GM11168 (cell line): ENCODE results near the gene ENO4.

ENCODE experiments used
- in situ Hi-C: fragments of 300-500 bp; cut with MboI; formaldehyde crosslinking; loops from one replicate; pipeline ENCODE4 v1.12.0; 2022; ENCODE audit warnings: low sequenced_read_pairs; ENCODE audit not compliant: unreplicated experiment

Gene ENO4, protein sequence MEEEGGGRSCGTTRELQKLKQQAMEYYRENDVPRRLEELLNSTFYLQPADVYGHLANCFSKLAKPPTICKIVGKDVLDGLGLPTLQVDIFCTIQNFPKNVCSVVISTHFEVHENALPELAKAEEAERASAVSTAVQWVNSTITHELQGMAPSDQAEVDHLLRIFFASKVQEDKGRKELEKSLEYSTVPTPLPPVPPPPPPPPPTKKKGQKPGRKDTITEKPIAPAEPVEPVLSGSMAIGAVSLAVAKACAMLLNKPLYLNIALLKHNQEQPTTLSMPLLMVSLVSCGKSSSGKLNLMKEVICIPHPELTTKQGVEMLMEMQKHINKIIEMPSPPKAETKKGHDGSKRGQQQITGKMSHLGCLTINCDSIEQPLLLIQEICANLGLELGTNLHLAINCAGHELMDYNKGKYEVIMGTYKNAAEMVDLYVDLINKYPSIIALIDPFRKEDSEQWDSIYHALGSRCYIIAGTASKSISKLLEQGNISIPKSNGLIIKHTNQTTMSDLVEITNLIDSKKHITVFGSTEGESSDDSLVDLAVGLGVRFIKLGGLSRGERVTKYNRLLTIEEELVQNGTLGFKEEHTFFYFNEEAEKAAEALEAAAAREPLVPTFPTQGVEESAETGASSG

DNA sequence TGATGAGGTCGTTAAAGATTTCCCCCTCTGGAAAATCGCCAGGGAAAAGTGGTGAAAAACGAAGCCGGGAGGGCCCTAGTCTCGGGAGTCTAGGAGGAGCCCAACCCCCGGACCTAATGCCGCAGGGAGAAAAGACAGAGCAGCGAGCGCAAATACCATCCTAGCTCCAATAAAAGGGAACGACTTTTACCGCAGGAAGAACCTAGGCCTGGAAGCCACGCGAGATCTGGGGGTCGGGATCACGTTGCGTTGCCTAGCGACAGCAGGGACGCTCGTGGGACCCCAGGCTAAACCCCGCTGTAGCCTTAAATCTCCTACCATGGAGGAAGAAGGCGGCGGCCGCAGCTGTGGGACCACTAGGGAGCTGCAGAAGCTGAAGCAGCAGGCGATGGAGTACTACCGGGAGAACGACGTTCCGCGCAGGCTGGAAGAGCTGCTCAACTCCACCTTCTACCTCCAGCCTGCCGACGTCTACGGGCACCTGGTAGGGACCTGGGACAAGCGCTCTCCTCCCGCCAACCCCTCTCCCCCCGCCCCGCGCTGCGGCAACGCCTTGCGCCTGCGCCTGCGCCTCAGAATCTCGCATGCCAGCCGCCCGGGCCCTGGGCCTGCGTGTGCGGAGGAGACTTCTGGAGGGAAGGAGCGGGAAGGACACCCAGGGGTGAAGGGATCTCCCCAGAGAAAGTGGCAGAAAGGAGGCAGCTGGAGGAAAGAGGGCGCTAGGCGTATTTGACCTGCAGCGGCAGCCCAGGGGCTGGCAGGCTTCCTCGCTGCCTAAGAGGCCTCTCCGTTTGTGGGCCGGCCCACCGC is at the start of gene ENO4:
Gene ENO4, plus strand, starts transcription at position 252 of the 810 bp plus-strand sequence. Its CDS starts 68 bp downstream, at position 320.
- in situ Hi-C loops = no loop called here

DNA sequence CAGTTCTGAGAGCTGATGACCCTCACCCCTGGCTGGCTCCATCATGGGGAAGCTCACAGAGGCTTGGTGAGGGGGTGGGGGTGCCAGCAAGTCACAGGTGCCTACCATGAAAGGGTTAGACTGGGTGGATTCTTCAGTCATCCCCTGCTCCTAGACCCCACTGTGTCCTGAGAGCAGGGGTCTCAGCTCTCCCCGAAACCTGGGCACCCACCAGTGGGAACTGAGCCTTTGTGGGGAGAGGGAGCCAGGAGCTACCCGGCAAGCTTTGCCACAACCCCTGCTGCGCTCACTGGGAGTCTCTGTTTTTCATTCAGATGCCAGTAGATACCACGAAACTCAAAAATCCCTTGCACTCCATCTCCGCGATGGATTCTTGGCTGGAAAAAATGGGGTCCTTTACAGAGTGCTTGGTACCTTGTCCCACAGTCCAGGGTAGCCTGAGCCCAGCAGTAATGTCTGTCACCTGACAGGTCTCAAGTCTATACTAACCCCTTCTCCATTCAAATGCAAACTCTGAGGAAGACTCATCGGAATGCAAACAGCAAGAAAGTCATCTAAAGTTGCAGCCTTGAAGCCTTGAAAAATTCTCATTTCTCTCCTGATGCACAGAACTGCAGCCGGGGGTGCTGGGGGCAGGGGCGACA is 48.9 kb upstream of the ENO4 start:
- in situ Hi-C loops = no loop called here

DNA sequence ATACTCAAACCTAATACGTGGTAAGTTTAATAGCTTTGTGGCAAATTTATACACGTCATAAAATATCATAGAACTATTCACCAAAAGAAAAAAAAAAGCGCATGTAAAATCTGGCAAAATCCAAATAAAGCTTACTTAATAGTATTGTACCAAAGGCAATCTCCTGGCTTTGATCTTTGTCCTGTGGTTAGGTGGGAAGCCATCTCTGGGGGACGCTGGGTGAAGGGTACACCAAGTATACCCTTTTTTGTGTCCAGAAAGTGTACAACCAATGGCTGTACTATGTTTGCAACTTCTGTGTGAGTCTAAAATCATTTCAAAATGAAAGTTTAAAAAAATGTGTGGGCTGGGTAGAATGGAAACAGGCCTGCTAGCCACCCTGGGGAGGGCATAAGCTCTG is 47.6 kb upstream of the ENO4 start:
- in situ Hi-C loops = no loop called here

GRCh38 chr10:116802474-116802873 is 46.8 kb upstream of the ENO4 start:
- in situ Hi-C loops = no loop called here

- in situ Hi-C loops = no loop called here
Observed at GRCh38 chr10:116802876-116803275, 46.4 kb upstream of the ENO4 start.

GRCh38 chr10:116803451-116804249 is 45.6 kb upstream of the ENO4 start:
- in situ Hi-C loops = no loop called here

DNA sequence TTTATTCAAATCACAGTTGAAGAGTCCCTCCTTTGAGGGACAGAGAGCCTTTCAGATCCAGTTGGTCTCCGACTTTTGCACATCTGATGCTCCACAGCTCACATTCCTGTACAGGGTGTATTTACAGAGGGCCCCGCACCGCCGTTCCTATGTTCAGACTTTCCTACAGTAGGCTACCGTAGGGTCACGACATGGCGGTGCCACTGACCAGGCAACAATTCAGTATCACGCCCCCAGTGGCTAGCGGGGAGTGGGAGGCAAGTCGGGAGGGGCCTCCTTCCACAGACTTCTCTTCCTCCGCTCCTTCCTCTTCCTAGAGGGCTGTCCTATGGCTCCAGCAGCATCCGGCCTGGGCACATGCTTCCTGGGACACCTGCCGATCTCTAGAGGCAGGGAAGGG is 40.6 kb upstream of the ENO4 start:
- in situ Hi-C loops = no loop called here

GRCh38 chr10:116809483-116810119 is 39.7 kb upstream of the ENO4 start:
- in situ Hi-C loops = no loop called here

DNA sequence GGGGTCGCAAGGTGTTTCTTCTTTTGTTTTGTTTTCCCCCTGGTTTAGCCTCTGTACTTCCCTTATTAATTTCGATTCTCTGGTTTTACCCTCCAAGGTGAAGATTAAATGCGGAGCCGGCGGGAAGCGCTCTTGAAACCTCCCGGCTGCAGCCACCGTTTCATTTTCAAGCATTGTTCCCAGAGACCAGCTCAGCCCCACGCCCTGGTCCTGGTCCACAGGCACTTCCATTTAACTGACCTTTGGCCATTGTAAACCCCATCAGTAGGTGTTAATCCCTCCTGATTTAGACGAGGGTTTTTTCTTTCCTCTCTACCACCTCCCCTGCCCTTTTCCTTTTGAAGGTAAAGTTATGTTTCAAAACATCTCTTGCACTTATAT is 39.2 kb upstream of the ENO4 start:
- in situ Hi-C loops = no loop called here

- in situ Hi-C loops = no loop called here
Observed at GRCh38 chr10:116810895-116811294, 38.4 kb upstream of the ENO4 start.

GRCh38 chr10:116811691-116812090 is 37.6 kb upstream of the ENO4 start:
- in situ Hi-C loops = no loop called here

DNA sequence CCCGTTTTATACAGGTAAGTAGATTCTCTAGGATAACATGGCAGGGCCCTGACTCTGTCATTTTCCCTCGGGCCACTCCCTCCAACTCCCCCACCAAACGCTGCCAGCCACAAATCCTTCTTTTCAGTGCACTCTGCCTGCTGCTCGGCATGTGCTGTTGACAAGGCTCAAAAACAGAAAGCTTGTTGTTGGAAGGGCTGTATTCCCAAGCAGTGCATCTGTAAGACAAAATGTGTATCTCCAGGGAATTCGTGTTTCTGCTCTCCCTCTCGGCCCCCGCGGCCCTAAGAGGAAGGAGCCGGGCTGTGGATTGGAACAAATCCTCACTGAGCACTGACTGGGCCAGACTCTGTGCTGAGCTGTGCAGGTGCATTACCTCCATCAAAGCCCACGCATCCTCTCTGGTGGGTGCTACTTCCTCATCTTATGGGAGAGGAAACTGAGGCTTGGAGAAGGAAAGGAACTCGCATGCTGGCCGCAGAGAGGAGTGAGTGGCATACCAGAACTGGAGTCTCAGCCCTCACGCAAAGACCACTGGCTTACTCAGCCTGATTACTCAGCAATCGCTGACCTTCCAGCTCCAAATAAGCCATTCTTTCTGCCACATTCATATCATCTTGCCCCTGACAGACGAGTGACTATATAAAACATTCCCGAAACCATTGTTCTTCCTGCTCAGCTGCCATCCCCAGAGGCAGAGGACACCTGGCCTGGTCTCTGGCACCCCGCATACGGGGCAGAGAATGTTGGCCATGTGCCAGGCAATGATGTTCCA is 33.5 kb upstream of the ENO4 start:
- in situ Hi-C loops = no loop called here

- in situ Hi-C loops = no loop called here
Observed at GRCh38 chr10:116817178-116817577, 32.1 kb upstream of the ENO4 start.

DNA sequence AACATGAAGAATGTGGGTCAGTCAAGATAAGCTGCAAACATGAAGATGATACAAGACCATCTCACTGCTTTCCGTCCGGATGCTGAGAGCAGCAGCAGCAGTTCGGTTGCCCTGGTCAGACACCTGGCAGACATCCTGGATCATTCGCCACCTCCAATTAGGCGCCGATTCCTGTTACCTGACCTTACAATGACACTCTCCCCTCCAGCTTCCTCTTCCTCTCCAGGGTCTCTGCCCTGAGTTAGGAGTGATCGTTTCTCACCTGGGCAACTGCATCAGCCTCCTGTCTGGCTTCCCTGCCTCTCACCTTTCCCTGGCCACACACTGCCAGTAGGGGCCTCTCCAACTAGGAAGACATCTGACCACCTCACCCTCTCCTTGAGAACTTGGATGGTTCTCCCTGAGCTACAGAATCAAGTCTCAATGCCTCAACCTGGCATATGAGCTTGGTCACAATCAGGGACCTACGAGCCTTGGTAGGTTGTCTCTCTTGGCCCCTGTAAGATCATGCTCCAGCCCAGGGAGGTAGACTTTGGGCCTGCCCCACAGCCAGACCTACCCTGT is 31.4 kb upstream of the ENO4 start:
- in situ Hi-C loops = no loop called here

- in situ Hi-C loops = no loop called here
Observed at GRCh38 chr10:116819999-116820677, 29.2 kb upstream of the ENO4 start.

GRCh38 chr10:116825901-116826300 is 23.4 kb upstream of the ENO4 start:
- in situ Hi-C loops = no loop called here

GRCh38 chr10:116826803-116827202 is 22.5 kb upstream of the ENO4 start:
- in situ Hi-C loops = no loop called here

GRCh38 chr10:116827214-116827671 is 22.1 kb upstream of the ENO4 start:
- in situ Hi-C loops = no loop called here
